ENCODE data around the gene PIH1D1.

Gene PIH1D1

DNA sequence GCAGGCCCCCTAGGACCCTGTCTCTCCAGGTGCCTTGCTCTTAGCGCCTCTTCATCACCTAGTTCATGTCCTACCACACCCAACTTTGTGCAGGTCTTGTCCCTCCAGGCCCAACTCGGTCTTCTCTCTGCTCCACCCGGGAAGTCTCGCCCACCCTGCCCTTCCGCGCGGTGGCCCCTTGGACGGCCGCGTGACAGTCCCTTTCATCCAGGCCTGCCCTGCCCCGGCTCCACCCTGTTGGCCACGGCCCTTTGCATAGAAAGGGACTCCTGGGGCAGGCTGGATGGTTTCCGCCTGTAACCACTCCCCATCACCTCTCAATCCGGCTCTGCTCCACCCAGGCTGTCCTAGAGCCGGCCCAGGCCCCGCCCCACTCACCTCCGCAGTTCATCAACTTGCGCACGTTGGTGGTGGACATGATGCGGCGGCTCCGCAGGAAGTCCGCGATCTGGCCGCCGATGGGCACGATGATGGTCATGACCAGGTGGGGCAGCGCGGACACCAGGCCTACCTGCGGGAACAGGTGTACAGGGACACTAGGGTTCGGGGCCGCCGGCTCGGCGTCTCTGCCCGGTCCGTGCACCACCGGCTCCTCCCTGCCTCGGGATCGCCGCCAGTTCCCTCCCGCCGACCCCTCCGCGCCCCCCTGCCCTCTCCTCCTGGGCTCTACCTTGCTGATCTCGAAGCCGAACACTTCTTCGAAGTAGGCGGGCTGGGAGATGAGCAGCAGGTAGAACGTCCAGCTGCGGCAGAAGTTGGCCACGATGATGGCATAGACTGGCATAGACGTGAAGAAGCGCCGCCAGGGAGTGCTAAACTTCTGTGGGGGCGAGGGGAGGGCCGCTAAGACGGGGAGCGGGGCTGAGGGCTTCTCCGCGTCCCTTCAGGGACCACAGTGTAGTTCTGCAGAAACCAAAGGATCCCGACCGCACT, 19.2 kb downstream of the PIH1D1 start:
- DNase-seq: no peak

DNA sequence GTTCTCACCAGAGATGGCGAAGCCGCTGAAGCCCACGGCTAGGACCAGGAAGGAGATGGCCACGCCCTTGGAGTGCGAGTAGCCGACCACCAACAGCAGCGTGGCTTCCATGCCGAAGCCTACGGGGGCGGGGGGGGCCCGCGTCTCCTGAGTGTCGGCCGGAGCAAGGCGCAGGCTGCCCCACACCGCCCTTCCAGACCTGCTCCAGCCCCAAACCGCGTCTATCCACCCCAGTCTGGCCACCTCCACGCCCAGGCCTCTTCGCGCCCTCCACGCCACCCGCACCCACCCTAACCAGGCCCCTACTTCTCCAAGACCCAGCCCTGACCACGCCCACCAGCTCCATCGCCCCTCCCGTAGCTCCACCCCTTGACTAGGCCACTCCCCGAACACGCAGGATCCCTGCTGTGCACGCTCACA, 20.3 kb downstream of the PIH1D1 start:
- no peak for DNase-seq

DNA sequence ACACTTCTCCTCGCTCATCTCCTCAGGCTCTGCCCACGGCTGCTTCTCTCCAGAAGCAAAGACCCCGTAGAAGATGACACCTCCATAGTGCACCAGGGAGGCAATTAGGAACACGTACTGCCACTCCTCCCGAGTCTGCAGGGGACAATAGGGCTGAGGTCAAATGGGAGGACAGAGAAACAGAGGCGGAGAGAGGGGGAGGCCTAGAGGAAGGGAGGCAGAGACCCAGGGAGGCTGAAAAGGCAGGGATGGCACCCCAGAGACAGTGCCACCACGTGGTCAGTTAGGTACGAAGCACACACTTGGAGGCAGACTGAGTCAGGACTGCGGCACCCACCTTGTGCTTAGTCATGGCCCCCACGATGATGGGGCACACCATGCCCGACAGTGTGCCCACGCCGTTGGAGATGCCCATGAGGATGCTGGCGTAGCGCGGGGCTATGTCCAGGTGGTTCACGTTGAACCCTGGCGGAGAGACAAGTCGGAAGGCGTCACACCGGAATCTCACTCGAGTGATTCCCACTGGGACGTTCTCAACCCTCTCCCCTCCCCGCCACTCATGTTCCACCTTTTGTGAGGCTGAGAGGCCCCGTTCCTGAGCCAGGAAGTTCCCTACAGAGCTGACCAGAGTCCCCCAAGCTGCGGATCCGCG, 20.8 kb downstream of the PIH1D1 start:
- no peak for DNase-seq

DNA sequence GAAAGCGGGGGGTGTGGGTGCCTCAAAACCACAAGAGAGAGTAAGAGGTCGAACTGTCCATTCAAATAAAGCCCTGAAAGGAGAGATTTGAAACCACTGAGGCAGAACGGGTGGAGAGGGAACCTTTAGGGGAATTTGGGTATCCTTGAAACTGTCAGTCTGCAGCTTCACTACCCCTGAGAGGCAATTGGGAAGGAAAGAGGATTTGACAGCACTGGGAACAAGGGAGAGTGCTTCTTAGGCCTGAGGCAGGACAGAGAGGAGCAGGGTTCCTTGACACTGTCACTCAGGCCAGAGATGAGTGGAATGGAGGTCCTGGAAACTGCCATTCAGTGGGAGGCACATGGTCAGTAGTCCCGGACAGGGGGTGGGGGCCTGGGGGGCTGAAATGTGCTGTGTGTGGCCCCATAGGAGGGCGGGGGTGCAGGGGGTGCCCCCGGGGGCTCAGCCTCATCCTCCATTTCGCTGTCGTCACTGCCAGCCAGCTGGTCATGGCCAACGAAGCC, 21.4 kb downstream of the PIH1D1 start:
- DNase-seq: no peak

DNA sequence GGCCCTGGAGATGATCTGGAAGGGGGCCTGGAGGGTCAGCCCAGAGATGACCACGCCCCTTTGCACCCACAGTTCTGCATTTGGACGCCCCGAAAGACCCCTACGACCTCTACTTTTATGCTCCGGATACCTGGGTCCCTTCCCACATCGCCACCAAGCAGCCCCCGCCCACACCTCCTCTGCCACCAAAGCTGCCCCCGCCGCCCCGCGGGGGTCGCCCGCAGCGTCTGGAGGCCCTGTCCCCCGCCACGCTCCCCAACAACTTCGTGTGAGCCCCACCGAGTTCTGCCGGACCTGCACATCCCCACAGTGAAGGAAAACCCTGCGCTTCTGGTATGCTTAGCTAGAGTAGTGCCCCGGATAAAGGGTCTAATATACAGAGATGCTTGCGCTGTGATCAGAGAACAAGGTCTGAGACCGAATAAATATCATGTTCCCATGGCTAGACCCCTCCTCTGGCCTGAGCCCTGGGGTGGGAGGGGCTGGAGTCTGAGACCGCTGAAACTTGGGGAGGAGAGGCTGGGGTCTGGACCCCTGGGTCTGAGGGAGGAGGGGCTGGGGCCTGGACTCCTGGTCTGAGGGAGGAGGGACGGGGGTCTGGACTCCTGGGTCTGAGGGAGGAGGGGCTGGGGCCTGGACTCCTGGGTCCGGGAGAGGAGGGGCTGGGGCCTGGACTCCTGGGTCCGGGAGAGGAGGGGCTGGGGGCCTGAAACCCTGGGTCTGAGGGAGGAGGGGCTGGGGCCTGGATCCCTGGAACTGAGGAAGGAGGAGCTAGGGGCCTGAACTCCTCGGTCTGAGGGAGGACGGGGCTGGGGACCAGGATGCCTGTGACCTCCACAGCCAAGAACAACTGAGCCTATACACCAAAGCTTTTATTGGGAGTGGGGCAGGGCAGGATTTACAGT, 22.8 kb downstream of the PIH1D1 start:
- no peak for DNase-seq

DNA sequence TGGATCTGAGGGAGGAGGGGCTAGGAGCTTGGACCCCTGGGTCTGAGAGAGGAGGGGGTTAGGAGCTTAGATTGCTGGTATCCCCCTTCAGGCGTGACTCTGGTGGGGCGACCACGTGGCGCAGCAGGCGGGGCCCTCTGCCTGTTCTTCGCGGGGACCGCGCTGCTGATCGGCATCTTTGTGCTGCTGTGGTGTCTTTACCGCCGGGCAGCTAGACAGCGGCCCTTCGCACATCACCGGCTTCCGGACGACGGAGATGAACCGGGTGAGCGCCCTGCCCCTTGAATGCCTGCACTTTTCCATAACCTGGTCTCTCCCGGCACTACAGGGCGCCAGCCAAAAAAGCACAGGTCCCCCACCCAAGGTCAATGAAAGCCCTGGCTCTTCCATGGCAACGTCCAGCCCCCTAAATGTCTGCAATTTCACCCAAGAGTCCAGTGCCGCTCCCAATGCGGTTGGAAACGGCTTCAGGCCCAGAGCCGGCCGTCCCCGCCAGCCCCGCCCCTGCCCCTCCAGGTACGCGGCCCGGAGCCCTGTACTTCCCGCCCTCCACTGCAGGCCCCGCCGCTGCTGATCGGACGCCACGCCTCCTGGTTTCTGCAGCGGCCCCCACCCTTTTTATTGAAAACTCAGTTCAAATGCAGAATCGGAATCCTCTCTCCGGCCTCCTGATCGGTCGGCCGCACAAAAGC, 23.6 kb downstream of the PIH1D1 start:
- DNase-seq: no peak

DNA sequence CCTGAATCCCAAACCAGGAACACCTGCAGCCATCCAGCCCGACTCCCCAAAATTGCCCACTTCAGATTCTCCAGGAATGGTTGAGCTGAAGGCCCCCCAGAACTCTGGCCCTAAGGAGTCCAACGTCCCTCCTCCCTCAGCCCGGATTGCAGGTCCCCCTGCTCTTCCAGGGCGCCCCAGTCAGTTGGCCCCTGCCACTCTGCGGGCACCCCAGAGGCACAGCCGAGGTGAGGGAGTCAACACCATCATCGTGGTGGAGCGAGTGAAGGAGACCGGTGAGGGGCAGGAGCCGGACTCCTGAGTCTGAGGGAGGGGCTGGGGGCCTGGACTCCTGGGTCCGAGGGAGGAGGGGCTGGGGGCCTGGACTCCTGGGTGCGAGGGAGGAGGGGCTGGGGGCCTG, 24.3 kb downstream of the PIH1D1 start:
- no peak for DNase-seq

DNA sequence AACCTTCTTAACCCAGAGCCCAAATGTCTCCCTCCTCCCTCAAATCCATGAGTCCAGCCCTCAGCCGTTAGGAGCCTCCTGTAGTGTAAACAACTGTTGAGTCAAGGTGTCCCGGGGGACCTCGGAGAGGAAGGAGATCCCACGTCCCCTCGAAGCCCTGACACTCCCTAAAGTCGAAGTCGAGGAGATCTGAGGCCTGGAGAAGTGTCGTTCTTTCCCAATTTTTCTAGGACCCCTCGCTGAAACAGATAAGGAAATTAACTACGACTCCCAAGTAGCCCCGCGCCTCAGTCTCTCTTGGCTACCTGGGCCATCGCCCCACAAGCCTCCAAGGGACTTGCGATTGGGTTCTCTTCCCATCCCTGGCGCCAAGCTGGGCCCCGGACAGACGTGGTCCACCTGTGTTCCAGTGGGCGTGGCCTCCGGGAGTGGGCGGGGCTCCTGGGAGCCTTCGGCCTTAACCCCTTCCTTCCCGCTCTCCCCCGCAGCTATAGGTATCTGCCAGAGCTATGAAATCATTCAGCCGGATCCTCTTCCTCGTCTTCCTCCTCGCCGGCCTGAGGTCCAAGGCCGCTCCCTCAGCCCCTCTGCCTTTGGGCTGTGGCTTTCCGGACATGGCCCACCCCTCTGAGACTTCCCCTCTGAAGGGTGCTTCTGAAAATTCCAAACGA, 25.6 kb downstream of the PIH1D1 start:
- DNase-seq: no peak

DNA sequence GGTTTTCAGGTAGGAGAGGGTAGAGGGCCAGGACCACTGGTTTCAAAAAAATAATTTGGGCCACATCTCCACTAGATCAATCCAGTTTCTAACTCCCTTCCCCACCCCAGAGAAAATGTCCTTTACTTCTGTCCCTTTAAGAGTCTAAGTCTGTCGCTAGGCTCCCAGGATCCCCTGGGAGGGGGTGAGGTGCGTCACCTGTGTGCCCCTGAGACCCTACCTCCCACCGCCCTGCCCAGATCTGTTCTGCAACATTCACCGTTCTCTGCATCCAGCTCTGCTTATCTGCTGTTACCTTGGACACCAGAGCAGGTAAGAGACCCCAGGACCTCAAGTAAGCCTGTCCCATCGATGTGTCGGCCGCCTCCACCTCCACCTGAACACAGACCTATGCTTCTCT, 26.4 kb downstream of the PIH1D1 start, which contains the start of gene GFY:
TSS of gene GFY (plus strand) at position 211 of the 400 bp plus-strand sequence. CDS start 1,043 bp downstream, outside the sequence.
- no peak for DNase-seq

DNA sequence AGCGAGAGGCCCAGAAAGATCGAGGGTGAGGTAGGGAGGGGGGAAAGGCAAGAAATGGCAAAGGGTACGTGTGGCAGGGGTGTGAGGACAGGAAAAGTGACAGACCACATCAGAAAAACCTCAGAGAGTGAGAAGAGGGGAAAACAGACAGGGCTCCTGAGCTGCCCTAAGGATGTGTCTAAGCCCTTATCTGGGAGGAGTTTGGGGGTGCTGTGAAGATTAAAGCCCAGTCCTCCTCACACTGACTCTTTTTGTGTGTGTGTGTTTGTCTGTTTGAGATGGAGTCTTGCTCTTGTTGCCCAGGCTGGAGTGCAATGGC, 27.7 kb downstream of the PIH1D1 start:
- no peak for DNase-seq

DNA sequence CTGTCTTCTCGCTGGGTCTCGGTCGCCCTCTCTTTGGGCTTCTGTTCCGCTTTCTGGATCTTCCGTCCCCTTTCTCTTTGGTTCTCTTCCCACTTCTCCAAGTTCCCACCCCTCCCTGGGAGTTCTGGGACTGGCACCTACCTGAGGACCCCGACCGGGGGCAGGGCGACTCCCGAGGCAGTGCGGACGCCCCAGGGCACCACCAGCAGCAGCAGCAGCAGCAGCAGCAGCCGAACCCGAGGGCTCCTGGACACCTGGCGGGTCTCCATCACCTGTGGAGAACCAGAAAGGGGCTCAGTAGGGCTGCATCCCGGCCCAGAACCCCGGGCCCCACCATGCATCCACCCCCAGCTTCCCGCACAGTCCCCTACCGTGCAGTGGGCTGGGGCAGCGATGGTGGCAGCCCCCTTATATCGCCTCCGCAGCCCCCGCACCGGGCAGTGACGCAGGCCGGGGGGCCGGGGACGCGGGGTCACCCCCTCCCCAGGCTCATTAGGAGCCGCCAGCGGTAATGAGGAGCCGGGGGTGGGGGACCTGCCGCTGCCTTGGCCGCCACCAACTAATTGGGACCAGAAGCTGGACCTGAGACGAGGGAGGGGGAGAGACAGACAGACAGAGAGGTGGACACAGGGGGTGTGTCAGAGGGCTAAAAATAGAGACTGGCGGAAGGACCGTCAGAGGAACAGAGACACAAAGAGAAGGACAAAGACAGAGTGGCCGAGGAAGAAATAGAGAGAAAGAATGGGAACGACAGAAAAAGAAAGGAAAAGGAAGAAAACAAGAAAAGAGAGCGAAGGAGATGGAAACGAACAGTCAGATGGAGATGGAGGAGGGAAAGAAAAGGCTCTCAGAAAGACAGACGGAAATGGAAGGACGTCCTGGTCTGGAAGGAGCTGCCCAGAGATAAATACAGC, 28.3 kb downstream of the PIH1D1 start, which contains the start of gene PTH2:
TSS of gene PTH2 (minus strand) at position 371 of the 914 bp plus-strand sequence. CDS start at position 269, 102 bp downstream.
- no peak for DNase-seq

DNA sequence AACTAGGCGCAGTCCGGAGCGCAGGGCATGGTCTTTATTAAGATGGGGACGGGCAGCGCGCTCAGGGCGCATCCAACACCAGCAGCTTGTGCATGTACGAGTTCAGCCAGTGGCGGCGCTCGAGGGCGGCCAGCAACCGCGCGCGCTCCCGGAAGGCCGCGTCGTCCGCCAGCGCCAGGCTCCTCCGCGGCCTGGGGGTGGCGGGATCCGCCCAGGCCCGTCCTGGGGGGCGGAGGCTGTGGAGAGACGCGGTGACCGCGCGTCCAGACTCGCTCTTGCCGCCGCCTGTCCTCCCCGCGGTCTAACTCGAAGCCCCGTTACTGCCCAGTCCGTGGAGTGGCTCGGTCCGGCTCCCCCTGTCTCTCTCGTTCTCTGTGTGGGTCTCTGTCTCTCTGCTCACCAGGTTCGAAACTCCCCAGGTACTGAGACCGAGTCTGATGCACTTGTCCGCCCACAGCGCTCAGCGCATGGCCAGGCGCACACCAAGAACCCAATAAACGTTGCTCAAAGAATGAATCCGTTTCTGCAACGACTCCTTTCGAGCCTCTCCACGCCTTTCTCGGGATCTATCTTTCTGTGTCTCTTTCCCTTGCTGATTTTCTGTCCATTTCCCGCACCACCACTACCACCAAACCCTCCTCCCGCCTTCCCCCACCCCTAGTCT, 29.1 kb downstream of the PIH1D1 start:
- no peak for DNase-seq

DNA sequence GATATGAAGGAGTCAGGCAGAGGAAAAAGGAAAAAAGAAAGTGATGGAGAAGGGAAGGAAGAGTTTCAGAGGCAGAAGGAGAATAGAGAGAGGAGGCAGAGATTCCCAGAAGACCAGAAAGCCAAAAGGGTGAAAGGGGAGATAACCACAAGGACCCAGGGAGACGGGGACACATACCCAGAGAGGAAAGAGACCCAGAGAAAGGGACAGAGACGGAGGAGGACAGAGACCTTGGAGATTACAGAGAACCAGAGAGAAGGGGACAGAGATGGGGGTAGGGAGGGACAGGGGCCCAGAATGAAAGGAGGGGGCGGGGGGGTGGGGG, 29.8 kb downstream of the PIH1D1 start:
- no peak for DNase-seq

DNA sequence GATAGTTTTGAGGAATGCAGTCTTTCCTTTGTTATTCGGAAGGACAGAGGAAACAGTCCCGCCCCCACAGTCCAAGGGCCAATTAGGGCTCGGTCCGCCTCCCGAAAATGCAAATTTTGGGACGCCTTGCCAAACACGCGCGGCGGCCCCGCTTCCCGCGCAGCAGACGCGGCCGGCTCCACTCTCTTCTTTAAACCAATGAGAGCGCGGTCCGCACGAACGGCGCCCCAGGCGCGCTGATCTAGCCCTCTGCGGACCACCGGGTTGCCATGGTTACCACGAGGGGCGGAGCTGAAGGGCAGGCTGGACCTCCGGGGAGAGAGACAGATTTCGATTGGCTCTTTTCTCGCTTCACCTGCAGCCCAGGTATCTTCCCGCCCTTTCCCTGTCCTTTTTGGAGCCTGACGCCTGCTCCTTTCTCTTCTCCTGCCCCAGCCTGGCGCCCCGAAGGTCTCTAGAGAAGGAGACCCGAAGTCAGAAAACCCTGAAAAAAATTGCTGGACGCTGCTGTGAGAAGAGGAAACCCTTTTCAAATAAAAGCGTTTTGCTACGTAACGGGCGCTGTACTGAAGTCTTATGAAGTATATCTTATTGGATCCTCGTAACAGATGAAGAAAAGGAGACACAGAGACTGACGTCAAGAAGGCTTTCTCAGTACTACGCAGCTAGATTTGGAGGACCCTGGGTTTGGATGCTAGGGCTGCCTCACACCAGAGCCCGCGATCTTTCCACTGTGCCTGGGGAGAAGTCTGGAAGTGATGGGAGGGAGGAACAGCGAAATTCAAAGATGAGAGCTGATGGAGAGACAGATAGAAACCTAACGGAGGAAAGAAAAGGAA, 30.4 kb downstream of the PIH1D1 start:
- DNase-seq: peak in 1 of 2 experiments; percentile 84

DNA sequence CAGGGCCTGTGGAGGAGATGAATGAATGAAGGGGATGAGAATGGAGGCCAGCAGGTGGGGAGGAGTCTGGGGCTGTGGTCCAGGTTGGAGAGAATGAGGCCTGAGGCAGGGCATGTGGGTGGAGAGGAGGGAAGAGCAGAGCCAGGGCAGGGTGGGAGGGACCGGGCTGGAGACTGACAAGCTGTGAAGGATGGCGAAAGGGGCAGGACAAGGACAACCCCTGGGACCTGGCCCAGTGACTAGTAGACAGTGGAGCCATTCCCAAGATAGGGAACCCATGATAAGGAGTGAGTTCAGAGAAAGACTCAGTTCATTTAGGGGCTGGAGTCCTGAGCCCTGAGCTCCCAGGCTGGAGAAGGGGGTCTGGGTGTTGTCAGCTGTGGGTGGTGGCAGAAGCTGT, 31.4 kb downstream of the PIH1D1 start:
- DNase-seq: no peak

DNA sequence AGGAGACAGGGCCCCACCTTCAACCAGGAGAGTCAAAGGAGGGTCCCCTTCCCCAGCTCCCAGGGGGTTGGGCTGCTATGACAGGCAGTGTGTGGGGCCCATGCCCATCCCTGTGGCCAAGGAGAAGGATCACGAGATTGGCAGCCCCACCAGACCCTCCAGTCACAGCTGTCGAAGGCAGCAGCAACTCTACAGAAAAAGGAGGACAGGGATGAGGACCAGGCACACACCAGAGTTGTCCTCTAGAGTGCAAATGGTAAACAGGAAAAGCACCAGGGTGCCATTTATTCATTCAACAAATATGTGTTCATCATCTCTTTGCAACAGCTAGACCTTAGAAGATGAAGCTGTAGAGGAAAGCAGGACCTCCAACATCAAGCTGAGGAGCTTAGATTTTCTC, 32.4 kb downstream of the PIH1D1 start:
- no peak for DNase-seq

DNA sequence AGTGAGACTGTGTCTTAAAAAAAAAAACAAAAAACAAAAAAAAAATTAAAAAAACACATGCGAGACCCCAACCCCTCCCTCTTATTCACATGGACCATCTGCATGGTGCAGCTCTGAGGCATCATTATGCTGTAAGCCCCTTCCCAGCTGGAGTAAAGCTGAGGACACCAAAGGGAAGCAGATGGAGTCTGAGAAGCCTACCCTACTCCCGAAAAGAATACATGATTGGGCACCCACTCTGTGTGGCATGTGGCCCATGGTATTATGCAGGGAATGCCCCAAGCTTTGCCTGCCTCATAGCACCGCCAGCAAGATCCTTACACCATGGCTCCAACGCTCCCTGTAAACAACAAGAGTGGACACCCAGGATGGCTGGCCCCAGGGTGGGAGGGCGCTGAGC, 33.1 kb downstream of the PIH1D1 start:
- DNase-seq: no peak

DNA sequence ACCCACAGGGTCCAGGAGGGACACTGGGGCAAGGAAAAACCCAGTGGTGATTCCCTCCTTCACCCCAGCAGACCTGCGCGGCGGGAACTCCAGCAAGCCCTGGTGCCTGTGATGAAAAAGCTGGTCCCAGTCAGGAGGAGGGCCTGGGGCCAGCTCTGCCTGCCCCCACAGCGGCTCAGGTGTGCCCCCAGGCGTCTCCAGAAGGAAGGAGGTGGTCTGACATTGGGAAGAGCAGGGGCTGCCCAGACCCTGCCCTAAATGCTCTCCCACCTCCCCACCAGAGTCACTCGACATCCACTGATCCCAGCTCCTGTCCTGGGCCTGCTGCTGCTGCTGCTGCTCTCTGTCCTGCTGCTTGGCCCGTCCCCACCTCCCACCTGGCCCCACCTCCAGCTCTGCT, 34.5 kb downstream of the PIH1D1 start:
- DNase-seq: no peak

DNA sequence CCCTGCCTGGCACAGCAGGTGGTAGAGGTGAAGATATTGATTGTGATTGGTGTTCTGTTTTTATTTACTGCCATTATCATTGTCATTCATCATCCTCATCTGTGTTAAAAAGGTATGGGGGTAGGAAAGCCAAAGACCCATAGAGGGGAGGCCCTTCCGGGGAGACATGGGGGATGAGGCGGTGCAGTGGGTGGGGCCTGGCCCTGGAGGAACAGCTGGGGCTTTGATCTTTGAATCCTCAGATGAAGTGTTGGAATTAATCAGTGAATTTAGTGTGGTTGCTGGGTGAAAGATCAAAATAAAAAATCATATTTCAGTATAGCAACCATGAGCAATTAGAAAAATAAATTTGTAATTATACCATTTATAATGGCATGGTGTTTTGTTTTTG, 35.8 kb downstream of the PIH1D1 start:
- DNase-seq: no peak

Measured in NCI-H446 (cell line).